GM03348 (cell line): ENCODE measurements around the gene KRT83.
A peak's percentile ranks its signal among the peaks of the same experiment; 100 is the strongest.
"Not testable (repeated sequence)": the region's sequence is repeated elsewhere in the genome, so short reads cannot be mapped to it uniquely, and the experiment has no call there.

Experiments
- DNase-seq: peaks from one replicate; pipeline ENCODE4 v3.0.0; 2012; ENCODE audit warnings: low spot score

Gene KRT83

DNA sequence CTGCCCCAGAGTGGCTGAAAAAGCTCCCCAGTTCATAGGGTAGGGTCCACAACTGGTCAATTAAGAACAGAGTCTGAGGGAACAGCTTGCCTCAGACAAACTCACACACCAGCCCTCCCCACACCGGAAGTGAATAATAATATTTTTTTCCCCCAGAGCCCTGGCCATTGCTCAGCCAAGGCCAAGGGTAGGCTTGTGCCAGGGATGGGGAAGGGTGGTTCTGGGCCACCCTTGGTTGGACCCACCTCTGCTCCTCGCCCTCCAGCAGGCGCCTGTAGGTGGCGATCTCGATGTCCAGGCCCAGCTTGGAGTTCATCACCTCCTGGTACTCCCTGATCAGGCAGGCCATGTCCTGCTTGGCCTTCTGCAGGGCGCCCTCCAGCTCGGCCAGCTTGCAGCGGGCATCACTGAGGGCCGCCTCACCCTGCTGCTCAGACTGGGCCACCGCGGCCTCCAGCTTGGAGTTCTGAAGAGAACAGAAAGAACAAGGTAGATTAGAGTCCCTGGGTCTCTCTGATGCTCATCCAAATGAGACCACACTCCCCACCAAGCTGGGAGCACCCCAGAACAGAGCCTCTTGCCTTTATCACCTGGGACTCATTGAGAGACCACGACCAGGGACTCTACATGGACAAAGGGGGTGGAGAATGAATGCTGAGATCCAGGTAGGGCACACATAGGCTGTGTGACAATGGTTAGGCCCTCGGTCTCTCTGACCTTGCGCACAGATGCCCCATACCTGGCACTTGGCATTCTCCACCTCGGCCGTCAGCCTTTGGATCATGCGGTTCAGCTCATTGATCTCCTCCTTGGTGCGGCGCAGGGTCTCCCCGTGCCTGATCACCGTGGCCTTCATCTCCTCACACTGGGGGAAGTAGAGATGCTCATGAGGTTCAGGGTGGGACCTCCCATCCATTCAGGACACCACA lies 34.1 kb downstream of the KRT83 start:
- not testable (repeated sequence) for DNase-seq

DNA sequence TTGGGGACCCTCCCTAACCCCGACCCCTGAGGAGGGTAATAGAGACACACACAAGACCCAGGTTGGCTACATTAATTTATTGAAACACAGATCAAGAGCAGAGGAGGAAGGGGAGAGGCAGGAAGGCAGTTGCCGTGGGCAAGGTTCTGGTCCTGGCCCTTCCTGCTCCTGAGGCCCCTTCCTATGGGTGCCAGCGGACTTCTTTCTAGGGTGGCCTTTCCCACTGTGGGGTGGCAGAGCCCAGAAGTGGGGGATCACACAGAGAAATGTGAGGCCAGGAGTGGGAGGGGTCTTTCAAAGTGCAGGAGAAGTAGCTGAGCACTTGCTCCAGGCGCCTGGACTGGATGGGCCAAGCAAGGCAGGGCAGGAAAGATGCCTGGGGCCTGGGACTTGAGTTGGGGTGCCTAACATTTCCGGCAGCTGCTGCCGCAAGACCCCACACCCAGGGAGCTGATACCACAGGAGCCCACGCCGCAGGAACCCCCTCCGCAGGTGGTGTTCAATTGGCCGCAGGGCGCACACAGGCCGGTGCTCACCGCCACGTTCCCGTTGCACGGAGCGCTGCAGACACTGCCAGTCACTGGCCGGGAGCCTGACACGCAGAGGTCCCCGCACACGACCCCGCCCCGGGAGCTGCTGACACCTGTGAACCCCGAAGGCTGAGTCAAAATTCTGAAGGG lies 35.2 kb downstream of the KRT83 start:
- DNase-seq: no peak

DNA sequence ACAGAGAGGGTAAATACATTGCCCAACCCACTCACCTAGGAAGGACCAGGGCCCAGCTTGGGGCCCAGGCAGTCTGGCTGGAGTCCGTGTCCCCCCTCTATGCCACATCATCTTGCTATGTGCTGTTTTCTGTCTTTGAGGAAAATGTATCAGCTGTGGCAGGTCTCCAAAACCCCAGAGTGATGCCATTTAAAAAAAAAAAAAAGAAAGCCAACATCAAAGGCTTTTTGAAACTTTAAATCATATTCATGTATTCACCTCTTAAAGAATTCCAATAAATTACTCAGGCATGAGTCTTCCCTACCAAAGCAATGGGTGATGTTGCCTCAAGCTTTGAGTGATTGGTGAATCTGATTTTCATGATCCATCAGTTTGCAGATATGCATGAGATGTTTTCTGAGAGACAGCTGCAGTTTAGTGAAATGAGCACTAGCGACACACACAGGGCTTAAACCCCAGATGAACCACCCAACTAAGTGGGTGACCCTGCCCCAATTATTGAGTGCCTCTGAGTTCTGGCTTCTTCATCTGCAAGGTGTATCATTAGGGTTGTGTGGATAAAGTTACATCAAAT lies 35.9 kb downstream of the KRT83 start:
- peak; percentile 27 for DNase-seq

DNA sequence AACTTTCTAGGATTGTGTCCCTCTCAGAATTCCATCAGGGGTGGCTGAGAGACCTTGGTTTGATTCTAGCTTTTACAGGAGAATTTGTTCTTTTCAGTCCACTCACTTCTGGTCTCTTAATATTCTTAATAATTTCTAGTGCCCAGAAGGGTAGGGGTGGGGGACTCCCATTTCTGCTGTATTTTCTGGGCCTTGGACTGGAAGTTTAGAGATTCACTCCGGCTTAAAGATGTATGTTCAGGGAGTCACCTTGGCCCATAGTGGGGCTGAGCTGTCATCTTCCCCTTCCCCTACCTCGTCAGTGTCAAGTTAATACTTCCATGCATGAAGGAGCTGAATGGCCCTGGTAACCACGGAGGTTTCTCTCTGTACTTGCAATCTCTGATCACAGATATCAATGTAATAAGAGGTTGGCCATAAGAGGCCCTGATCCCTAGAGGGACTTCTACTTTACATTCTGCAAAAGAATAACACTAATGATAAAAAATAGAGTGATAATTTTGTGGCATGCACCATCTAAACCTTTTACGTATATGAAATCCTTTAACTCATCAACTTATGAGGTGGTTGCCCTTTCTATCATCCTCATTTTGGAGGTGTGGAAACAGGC lies 36.5 kb downstream of the KRT83 start:
- no peak for DNase-seq

DNA sequence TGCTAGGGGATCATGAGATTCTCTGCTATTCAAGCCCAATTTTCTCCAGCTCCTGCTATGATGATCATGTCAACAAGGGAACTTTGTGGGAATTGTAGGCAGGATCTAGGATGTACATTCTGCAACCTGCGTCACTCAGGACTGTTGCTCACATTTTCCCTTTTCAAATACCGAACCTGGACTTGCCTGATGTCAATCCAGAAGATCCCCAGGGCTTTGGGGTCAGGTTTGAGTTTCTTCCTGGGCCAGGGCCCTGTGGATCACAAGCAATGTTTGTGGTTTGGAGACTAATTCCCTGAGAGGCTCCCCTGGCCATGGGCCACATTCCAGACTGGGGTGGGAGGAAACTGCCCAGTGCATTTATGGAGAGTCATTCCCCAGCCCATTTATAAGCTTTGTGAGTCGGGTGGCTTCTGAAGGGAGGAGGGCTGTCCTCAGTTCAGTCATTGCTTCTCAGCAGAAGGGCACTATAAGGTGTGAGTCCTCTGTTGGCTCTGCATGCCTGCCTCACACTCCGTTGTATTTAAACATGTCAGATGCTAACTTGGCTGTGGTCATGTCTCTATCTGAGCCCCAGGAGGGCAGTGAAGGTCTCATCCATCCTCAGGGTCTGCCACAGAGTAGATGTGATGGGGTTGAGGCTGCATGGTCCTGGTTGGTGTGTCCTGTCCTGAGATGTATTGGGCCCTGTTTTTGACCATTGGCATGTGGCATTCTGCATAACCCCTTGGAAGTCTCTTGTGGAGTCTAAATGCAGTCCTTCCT lies 40.2 kb downstream of the KRT83 start:
- peak; percentile 92 for DNase-seq

DNA sequence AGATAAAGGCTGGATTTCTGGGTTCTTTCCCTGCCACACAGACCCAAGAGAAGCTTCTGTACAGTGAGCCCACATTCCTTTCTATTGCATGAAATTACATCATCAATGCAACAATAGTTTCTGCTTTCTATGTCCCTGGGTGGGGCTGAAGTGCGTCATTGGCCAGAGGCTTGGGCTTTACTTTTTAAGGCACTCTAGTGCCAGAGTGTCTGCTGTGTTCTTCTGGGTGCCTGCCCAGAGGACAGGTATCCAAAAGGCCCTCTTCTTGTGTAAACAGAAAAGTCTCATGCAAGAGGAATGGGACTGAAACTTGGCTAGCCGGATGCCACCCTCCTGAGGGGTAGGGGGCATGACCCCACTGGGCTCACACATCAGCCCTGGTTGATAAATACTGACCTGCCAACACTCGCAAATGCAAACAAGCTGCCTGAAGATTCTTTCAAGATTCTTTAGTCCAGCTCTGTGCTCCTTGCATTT lies 40.8 kb downstream of the KRT83 start:
- DNase-seq: peak; percentile 87

DNA sequence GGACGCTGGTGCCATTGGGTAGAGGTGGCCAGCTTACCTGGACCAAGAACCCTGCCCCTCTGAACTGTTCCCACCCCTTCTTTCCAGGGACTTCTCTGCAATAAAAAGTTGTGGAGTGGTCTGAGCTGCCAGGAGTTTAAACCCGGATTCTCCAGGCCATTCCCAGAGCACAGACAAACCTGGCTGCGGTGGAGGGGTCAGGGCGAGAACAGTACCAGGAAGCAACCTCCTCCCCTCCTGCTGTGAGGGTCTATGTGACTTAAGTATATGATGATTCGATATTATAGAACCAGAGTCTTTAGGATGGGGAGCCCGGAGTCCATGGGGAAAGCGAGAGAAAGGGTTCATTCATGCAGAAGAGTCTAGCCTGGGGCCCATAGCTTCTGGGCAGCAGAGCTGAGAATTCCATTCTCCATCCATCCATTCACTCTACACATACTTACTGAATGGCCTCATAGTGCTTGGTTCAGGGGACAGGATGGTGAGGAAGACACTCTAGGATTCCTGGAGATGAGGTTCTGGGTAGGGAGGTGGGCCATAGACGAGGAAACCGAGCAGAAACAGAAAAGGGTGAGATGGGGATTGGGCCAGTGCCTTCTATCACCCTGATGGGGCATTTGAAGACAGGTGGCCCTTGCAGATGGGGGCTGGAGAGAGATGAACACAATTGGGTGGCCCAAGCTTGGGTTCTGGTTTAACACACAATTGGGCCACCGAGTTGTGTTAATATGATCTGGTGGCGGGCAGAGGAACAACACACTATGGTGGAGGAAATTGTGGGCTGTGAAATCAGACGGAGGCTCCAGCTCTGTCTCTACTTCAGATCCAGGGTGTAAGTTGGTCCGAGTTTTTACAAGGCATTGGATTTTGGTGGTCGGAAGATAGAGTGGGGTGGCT lies 41.5 kb downstream of the KRT83 start:
- DNase-seq: no peak

DNA sequence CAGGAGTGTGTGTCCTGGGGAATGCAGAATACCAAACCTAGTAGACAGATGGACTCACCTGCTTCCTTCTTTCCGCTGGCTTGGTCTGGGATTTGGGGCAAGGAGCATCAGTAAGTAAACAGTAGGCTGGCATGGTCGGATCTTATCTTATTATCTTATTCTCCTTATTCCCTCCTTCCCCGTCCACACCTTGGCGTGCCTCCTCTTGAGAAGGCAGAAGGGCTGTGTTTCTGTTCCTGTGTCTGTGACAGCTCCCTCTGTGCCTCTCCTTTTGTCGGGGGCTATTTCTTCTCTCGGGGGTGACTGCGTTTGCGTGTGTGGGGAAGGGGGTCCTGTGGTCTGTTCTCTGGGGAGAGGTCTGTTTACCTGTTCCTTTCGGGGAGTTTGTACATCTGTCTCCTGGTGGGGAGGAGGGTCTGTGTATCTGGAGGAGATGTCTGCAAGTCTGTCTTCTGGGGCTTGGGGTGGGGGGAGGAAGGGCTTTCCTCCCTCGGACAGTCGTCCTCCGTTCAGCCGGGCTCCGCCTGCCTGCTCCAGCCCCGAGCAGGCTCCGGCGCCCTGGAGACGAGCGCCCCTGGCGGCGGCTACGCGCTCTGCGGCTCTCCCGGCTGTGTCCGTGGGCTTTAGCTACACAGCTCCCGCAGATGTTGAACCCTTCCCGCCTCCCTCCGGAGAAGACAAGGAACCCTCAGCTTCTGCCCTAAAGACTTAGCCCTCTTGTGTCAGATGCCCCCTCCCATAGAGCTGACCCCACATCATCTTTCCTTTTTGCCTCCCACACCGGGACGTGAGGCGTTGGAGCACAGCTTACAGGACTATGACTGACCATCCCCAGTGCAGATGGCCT lies 42.4 kb downstream of the KRT83 start:
- peak; percentile 94 for DNase-seq

DNA sequence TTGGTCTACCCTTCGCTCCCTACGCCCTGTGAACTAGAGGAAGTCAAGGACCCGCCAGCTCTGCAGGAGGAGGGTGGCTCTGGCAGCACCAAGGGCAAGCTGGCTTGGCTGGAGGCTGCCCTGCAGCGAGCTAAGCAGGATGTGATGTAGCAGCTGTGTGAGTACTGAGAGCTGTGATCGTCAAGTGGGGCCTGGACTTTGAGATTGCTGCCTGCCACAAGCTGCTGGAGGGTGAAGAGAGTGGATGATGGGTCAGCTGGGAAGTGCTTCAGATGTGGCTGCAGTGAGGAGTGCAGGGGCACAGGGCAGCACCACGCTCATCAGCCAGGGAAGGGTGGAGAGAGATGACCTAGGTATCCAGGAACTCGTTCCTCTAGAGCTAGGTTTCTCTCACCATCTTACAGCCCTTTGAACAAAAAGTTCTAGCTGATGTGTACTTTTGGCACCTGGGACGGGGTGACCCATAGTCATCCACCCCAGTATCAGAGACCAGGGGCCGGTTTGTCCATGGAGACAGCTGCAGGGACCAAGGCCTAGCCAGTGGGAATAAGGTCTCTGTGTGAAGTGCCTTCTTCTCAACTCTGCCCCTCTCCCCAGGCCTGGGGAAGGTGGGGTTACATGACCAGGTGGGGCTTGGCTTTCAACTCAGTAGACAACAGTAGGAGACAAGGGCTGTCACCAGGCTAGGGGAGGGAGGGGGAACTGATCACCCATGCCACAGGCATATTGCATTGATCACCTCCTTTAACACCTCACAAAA lies 43.5 kb downstream of the KRT83 start:
- DNase-seq: no peak

DNA sequence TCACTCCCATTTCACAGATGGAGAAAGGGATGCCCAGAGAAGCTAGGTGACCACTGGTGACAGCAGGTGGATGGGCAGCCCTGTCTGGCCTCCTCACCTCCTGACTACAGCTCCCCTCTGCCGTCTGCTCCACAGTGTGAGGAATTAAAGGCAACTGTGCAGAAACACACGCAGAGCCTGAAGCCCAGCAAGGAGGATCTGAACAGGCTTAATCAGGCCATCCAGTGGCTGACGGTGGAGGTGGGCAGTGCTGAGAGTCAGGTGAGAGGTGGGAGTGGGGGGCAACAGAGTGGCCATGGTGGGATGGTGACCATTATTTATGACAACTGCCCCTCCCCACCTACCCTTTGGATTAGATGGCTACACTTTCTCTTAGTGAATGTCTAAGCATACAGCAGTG lies 45.5 kb downstream of the KRT83 start:
- no peak for DNase-seq

DNA sequence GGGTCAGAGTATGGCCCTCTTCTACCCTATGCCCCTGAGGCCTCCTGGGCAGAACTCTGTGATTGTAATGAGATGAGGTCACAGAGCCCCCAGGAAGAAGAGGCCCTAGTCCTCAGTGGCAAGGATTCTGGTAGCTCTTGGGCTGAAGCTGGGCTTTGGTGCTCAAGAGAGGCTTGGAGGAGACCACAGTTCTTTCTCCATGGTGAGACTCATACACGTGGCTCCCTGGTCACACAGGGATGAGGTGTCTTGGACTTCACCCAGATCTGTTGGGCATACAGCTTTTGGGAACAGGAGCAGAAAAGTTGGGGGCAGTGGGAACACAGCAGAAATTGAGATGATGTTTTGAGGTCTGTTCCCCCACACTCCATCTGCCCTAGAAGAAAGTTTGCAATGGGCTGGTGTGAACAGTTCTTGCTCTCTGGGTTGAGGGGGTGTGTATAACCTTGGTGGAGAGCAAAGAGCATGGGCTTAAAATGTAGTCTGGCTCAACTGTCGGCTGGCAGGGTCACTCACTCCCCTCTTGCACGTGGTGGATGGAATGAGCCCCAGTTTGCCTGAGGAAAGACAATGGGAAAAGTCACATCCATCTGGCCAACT lies 46.6 kb downstream of the KRT83 start, which contains the start of gene KRT86:
Gene KRT86, plus strand, starts transcription at position 125 of the 600 bp plus-strand sequence. CDS start 27,272 bp downstream, outside the sequence.
- DNase-seq: no peak

DNA sequence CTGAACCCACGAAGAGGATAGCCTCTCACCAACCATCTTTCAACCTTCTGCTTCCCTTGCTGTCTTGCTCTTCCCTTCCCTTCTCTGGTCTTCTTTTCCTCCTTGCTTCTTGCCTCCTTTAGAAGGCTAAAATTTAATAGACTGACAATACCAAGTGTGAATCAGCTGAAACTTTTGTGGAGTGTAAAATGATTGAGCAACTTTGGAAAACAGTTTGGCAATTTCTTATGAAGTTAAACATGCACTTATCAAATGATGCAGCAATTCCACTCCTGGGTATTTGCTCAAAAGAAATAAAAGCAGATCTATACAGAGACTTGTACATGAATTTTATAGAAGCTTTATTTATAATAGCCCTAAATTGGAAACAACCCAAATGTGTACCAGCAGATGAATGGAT lies 50.0 kb downstream of the KRT83 start:
- no peak for DNase-seq

DNA sequence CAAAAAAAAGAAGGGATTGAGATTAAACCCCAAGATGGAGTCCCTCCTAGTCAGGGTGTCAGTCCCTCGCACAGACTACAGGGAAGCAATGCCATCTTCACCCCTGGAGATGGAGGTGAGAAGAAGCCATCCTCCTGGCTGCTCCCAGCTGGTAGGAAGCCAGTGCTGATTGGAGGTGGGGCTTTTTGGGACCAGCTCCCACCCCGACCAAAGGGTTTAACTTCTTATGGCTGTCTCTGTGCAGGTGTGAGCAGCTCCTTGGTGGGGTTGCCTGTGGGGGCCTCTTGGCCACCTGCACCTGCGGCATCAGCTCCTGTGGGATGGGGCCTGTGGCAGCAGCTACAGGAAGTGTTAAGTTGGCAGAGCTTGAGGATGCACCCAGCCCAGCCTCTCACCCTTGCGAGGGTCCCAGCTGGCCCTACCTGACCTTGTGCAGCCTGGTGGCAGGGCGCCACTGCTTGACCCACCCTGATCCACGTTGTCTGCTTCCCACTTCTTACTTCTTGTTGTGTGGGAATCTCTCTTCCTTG lies 50.6 kb downstream of the KRT83 start:
- no peak for DNase-seq

DNA sequence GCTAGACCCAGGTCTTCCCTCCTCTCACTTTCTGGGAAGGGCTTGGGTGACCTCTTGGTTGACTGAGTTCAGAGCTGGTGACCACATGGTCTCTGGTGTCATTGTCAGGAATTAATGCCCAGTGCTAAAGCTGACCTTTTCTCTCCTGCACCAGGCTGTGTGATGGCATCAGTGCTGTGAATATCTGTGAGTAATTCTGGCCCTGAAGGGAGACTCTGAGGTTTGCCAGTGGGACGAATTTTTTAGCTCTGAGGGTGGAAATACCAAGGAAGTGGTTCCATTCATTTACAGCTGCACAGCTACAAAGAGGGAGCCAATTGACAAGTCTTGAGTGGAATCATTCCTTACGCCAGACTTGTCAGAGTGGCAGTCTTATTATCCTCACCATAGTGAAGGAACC lies 53.0 kb downstream of the KRT83 start:
- DNase-seq: peak; percentile 58

DNA sequence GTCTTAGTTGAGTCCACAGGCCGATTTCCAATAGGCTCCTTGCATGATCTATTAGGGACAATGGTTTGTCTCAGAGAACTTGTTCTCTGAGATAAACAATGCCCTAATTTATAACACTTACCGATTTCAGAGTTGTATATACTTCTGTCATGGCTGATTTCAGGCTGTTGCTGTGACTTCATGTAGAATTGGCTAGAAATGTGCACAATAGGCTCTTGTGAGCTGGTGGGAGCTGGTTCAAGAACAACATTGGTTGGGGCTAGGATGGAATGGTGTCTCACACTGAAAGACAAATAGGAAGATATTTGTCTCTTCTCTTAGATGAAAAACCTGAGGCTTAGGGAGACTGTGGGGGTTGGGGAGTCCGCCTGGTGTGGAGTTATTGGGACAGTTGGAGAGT lies 53.5 kb downstream of the KRT83 start:
- DNase-seq: no peak

DNA sequence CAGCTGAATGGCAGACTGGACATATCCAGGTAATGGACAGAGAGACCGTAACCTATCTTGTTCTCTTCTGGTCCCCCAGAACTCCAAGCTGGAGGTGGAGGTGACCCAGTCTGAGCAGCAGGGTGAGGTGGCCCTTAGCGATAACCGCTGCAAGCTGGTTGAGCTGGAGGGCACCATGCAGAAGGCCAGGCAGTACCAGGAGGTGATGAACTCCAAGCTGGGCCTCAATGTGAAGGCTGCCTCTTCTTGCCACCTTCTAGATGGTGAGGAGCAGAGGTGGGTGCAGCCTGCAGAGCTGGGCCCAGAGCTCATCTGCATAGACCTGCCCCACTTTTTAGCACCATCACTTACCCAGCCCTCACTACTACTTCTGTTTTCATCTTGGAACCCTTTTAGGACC lies 53.9 kb downstream of the KRT83 start:
- DNase-seq: no peak

DNA sequence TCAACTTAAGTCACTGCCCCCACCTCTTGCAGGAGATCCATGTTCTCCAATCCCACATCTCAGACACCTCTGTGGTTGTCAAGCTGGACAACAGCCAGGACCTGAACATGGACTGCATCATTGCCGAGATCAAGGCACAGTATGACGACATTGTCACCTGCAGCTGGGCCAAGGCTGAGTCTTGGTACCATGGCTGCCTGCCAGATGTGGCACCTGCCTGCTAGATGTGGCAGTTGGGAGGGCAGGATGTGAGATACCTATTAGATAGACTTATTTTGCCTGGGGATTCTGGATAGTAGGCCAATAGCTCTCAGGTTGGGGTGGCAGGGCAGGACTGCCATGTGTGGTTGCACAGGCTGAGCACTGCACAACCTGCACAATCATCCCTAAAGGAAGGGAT lies 54.7 kb downstream of the KRT83 start:
- no peak for DNase-seq

DNA sequence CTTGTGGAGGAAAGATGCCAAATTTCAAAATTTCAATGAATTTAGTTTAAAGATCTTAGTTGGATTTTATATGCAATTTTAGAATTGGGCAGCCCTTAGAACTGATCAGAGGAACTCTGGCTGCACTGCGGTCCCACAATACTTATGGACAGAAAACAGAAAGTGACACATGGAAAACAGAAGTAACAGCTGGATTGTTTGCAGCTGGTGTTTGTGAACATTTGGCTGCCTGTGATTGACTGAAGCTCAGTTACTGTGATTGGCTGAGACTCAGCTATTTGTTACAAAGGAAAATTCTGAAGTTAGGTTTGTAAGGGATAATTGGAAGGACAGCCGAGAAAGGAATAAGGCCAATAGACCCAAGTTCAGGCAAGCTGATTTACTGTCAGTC lies 56.8 kb downstream of the KRT83 start:
- DNase-seq: no peak
